ENCODE results near the gene SP140L.
"Not testable (repeated sequence)": the region's sequence is repeated elsewhere in the genome, so short reads cannot be mapped to it uniquely, and the experiment has no call there.

The SP140L gene

DNA sequence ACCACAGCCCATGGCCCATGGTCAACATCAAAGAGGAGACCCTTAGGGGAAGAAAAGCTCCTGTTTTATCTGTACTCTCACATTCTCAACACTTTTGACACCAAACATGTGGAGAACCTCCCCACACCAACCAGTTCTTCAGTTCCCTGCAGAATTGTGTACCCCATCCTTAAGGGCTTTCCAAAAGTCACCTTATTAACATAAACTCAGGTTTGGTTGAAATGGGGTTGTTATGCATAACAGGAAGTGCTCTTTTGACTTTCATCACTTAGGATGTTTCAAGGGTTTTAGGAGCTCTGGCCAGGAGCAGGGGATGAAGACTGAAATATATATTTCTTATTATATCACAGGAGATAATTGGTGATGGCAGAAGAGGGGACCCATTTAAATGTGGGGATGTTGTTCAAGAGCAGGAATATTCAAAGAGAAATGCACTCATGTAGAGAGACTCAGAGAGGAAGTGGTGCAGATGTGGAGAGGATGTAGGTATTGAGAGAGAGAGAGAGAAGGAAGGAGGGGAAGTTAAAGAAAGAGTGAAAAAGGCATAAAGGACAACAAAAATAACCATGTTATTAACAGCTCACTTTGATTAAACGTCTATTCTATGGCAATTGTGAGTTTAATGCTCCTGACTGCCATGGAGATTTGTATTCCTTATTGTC lies 35.2 kb downstream of the SP140L start:
- DNase-seq (ENCODE audit: low spot score) = no peak

DNA sequence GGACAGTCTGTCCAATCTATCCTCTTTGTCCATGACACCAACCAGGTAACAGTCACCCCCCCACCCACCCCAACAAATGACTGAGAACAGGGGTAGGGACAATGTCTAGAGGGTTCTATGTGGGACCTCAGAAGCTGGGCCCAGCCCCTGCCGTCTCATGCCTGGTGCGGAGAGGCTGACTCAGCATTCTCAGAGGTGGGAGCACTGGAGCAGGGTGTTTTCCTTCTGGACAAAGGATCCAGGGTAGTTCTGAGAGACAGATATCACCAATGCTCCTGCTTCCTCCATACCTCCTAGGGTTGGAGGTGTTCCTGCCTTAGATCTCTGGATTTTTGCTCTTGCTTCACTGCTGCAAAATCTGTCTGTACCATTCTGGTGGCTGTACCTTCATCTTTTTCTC lies 55.1 kb downstream of the SP140L start:
- no peak for DNase-seq (ENCODE audit: low spot score)

DNA sequence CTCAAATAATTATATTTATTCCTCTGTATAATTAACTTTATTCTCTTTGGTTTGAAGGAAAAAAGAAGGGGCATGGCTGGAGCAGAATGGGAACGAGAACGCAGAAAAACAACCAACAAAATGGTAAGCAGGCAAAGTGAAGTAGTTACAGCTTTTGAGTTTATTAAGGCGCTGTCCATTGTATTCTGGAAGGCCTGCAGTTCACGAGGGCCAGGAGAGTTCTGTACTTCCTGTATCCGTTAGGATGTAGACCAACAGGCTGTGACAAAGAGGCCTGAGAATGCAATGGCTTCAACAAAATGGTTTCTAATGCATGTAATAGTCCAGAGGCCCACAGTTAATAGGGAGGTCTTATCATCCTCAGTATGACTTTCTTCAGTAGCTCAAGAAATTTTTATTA lies 56.5 kb downstream of the SP140L start:
- DNase-seq (ENCODE audit: low spot score) = no peak

DNA sequence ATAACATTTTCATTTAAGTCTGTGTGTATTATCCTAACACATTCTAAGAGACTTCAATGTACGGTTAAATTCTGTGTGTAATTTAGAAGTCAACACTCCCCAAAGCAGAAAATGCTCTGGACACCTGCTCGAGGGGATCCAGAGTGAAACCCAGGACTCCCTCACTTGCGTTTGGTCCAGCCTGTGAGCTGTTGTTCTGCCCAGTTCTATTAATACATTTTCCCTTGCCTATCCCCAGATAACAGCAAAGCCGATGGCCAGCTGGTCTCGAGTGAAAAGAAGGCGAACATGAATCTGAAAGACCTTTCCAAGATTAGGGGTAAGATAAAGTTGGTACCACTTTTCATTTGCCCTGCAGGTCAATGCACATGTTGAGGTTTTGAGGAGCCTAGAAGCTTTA lies 58.0 kb downstream of the SP140L start:
- DNase-seq (ENCODE audit: low spot score) = no peak

DNA sequence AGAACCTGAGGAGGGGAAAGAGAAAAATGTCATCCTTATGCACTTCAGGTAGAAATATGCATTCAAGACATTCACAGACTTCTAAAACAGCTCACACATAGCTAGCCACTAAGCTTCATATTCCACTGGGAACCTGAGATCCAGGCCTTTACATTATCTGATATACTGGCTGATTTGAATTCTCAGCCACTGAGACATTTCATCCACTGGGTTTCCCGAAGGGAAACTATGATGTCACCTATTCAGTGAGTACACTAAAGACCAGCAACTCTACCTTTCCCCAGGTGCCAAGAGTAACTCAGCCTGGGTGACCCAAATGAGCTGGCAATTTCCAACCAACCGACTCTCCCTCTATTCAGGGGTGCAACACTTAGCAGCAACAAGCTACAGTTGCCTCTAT lies 67.3 kb downstream of the SP140L start:
- DNase-seq (ENCODE audit: low spot score) = no peak

DNA sequence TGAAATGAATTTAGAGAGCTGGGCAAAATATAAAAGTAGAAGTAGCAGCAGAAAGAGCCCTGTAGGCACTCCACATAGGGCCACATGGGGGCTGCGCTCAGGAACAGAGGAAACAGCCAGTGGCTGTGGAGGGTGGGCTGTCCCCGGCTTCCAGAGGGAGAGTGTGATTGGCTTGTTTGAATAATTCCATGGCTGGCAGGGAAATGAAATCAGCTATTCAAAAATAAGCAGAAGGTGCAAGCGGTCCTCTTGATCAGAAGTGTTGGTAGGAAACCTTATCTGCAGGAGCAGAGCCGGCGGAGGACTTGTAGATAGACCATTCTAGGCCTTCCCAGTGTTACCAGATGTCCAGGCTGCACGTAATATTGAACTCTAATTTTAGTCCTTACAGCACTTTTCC lies 71.7 kb downstream of the SP140L start:
- not testable (repeated sequence) for DNase-seq (ENCODE audit: low spot score)

DNA sequence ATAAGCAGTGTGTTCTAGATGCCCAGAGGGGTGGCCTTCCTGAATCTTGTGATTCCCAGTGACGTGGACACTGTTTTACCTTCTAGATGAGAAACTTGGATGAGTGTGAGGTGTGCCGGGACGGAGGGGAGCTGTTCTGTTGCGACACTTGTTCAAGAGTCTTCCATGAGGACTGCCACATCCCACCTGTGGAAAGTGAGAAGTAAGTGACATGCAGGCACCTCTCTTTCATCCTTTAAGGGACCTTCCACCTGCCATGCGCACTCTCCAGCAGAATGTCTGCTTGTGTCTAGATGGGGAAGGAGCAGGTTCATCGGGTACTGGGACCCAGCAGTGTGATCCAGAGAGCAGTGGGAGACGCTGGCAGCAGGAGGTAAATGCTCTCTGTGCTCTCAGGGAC lies 73.0 kb downstream of the SP140L start:
- DNase-seq (ENCODE audit: low spot score) = no peak

DNA sequence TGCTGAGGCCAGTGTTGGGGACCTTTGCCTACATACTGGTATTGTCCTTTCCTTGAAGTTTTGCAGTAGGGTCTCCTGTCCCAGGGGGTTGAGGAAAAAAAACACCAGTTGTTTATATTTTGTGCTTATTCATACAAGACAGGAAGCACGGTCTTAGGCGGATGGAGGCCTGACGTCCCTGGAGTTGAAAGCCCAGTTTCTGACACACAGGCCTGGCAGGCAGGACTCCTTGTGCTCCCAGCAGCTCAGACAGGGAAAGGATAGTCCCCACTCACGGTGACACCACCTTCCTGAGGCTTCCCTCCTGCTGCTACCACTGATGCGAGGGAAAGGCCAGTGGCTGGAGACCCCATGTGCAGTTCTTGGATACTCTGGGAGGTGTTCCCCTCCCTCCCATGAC lies 73.5 kb downstream of the SP140L start:
- DNase-seq (ENCODE audit: low spot score) = no peak

DNA sequence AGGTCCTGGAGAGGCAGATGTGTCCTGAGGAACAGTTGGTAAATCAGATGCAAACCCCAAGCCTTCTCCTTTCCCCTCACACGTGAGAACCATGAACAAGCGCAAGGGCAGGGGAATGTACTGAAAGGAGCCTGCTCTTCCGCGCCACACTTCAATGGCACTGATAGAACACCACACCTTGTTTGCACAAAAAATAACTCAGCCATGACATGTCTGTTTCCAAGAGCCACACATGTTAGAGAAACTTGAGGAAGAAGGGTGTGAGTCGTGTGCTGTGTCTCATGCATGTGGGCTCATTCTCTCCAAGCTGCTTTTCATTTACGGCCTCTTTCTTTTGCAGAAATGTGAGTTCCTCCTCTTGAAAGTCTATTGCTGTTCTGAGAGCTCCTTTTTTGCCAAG lies 74.0 kb downstream of the SP140L start:
- DNase-seq (ENCODE audit: low spot score) = not testable (repeated sequence)

DNA sequence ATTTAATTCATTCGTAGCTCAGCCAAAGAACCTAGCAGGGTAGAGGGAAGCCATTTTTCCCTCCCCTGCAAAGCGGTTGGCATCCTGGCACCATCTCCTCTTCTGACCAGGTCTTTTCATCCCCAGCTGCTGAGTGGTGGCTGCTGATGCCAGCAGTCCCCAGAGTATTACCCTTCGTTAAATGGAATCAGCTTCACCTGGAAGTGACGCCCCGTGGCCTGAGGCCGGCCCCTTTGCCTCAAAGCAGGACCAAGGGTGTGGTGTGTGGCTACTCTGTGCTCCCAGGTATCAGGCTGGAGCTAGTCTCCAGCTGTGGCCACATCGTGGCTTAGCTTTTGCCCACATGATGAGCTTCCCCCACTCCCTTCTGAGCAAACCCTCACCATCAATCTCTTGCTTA lies 76.8 kb downstream of the SP140L start:
- no peak for DNase-seq (ENCODE audit: low spot score)

DNA sequence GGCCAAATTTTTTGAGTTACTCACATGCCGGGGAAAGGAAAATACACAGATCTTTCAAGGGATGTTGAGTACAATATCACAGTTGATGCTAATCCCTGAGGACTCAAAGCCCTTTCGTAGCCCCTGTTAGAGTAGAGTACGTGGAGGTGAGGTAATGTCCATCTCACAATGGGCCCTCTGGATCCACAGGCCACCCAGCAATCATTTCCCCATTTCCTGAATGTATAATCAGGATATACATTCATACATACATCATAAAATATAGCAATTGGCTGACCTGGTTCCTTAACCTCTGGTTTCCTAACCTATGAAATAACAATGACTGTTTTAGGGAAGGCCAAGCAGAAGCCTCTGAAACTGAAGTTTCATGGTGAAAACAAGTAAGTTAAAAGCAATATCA lies 78.8 kb downstream of the SP140L start:
- DNase-seq (ENCODE audit: low spot score) = no peak

DNA sequence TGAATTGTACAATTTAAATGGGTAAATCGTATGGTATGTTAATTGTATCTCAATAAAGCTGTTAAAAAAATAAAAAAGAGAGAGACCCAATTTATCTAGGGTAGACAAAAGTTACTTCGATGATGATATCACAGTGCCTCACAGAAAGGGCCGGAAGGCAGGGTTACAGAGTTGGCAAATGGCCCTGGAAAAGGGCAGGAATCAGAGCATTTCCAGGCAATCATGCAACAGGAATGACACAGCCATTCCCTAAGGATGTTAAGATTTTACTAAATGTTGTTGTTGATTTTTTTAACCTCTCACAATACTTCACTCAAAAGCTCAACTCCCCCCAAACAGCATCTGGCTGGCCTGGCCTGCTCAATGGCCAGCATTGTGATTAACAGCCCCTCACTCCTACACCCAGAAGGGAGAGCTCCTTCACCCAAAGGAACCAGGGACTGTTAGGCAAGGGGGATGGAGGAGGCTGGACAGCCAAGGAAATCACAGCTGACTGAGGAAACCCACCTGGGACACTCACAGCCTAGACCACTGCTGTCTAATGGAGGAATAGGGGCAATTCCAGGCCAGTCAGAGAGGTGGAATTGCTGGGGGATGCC lies 81.3 kb downstream of the SP140L start:
- DNase-seq (ENCODE audit: low spot score) = no peak

DNA sequence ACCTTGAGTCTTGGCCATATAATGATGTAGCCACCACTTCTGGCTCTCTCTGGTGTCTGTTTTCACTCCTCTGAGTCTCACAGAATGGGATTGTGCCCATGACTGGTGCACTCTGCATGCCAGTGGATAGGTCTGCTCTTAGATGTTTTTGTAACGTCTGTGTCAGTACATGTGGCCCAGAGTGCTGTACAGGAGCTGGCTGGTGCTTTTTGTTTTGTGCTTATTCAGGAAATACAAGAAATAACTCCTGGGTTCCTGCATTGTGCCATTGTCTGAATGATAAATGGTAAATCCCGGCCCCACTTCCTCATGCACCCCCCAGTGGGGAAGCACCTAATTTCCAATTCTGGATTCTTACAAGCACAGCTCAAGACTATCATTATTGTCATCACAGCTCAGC lies 82.3 kb downstream of the SP140L start:
- not testable (repeated sequence) for DNase-seq (ENCODE audit: low spot score)

DNA sequence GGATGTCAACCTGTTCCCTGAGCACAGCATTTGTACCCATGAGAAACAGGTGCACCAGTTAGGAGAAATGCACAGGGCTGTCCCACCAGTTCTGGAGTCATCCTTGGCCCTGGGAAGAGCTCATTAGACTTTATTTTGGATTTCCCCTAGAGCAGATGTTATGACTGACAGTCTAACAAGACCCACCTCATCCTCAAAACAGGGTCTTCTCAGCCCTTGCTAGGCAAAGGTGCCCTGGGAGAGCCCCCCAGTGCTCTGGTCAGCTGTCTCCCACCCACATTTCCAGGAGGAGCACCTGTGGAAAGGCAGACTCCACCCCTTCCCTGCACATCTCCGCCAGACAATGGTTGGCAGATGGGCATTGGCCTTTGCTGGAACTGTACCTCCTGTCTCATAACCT lies 83.3 kb downstream of the SP140L start:
- no peak for DNase-seq (ENCODE audit: low spot score)

DNA sequence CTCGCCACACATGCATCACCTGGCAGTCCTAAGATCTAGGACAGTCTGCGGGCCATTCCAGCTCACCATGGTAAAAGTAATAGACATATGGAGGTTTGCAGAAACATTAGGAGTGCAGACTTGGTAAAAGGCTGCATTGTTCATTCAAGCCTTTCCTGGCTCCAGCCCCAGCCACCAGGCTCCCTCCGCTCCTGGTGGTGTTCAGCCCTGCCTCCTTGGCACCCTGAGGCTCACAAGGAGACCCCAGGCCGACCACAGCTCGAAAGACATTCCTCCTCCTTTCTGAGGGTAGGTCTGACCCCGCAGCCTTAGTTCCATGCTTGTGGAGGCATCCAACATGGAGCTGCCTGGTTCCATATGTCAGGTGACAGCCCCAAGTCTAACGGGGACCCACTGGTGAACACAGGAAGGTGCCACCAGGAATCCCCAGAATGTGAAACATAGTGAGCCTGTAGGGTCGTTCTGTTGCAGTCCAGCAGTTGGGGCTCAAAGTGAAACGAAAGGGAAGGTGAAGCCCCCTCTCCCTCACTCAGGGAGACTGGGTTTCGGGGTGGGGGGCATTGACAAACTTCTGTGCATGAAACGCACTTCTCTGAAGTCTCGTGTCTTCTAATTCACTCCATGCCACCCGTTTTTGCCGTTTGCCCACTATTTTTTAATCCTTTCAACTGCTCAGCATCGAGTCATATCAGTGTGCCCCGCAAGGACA lies 84.0 kb downstream of the SP140L start:
- no peak for DNase-seq (ENCODE audit: low spot score)

DNA sequence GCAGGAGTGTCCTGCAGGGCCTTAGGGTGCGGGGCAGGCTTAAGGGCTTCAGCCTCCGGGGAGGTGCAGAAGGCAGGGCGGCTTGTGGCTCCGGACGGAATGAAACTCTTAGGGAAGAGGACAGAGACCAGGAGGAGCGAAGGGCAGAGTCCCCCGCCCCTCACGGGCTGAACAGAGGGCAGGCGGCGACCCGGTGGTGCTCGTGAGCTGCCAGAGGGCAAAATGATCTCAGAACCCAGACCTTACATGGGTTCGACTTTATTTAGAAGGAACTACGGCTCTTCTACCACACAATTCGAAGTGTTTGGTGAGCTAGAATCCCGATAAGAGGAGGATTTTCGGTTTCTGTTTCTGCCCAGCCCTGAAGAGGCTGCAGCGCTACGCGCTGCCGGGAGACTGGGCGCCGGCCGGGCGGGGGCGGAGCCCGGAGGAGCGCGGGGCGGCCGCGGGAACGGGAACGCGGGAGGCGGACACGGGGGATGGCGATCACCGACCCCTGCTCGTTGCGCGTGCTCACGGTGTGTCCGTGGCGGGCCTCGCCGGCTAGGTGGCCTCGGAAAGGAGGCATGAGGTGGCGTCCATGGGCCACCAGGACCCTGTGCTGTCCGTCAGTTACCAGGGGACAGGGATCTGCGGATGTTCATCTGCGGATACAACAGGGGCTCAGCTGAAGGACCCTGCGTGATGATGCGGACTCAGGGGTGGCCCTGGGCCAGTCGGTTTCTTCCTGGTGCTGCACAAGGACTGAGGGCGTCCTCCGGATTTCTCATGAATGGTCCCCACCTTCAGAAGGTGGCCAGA lies 84.8 kb downstream of the SP140L start:
- DNase-seq (ENCODE audit: low spot score) = peak; percentile 52

DNA sequence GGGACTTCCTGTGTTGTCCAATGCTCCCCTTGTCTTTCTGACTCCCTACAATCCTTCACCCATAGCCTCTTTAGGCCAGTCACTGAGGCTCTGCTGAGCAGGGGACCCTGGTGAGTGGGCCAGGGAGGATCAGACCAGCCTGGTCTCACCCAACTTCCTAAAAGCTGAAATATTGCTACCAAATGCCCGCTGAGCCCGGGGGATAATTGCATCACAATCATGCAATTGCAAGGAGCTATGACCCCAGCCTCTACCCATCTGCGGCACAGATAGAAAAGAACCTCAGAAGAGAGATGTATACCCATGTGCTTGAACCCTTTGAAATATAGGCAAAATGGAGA lies 85.3 kb downstream of the SP140L start:
- DNase-seq (ENCODE audit: low spot score) = no peak

DNA sequence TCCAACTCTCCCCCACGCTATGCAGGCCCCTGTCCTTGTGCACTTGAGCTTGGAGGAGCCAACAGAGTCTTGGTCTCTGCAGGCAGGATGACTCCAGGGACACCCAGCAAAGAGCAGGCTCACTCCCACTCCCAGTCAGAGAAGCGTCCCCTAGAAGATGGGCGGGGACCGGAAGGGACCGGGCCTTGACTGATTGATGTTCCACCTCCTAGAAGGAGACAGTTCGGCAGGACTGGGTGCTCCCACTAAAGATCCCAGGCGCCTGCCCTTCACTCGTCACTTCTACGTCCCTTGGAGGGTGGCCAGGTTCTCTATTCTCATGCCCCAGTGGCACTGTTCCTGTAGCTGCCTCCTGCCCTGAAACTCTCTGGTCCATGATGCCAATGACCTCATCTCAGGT lies 85.9 kb downstream of the SP140L start:
- no peak for DNase-seq (ENCODE audit: low spot score)

DNA sequence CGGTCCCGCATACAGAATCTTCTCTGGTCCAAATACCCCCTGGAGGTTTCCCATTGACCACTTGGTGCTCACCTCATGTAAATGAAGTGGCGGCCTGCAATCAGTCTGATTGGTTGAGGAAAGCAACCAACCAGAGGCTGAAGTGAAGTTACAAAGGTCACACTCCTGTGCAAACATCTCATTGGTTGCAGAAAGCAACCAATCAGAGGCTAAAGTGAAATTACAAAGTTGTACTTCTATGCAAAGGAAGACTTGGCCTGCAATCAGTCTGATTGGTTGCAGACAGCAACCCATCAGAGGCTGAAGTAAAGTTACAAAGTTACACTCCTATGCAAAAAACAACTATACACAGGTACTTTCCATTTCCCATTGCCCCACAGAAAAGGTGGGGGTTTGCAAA lies 86.5 kb downstream of the SP140L start:
- no peak for DNase-seq (ENCODE audit: low spot score)

DNA sequence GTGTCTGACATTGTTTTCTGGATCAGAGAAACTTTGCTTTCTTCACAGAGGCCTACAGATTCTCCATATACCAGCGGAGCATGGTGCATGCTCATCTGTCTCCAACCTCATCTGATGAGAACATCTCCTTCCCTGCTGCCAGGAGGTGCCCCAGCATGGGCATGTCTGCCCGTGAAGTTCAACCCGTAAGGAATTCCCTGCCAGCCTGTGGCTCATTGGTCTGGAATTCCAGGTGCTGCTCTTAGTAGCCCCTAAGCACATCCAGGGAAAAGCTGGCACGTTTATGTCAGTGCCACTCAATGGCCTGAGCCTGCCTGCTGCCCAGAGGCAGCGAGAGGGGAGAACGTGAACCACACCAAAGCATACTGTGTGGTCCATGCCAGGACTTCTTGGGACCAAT lies 87.3 kb downstream of the SP140L start:
- no peak for DNase-seq (ENCODE audit: low spot score)

DNA sequence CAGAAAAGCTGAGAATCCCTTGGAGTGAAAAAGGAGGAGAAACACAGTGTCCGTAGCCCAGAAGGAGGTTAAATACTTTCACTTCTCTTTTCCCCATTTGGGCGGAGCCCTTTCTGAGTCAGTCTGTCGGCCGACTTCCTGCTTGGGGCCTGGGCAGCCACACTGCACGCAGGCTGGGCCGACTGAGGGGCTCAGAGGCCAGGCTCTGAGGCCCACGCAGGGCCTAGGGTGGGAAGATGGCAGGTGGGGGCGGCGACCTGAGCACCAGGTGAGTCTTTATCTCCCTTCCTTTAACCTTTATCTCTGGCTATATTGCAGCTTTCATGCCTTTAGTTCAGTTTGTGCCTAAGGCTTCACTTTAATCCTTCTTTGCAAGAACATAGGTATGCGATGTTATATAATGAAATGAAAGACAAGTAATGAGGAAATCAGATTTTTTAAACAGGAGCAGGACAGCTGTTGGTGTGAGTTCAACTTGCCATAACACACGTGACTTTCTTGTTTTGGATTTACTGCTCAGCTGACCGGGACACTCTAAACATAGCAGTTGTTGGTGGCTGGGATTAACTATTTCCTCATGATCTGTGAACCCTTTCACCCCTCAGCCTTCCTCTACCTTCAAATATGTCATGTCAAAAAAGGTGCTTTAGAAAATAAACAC lies 89.2 kb downstream of the SP140L start, which contains the start of gene SP100:
Gene SP100 (plus strand): TSS at position 141 of the 661 bp plus-strand sequence. CDS start 96 bp downstream, at position 237.
- DNase-seq (ENCODE audit: low spot score) = peak; percentile 61

DNA sequence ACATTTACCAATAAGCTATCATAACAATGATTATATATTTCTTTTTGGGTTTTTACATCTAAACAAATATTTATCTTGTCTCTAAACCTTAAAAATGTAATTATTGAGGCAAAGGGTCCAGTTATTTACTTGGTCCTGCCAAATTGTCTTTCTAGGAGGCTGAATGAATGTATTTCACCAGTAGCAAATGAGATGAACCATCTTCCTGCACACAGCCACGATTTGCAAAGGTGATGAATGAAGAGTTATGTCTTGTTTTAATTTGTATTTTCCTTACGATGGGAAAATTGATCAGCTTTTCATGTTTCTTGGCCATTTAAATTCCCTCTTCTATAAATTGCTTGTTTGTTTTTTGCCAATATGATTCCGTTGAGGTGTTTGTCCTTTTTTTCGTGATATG lies 90.4 kb downstream of the SP140L start:
- no peak for DNase-seq (ENCODE audit: low spot score)
